GM19395 (cell line): ENCODE measurements around the gene NPC1L1.

Experiments used
- ATAC-seq: cut with Tn5 transposase; IDR thresholded peaks from one replicate; pipeline ENCODE4 v1.9.1; 2021; ENCODE audit warnings: mild to moderate bottlenecking, moderate library complexity; ENCODE audit not compliant: unreplicated experiment

NPC1L1 gene

DNA sequence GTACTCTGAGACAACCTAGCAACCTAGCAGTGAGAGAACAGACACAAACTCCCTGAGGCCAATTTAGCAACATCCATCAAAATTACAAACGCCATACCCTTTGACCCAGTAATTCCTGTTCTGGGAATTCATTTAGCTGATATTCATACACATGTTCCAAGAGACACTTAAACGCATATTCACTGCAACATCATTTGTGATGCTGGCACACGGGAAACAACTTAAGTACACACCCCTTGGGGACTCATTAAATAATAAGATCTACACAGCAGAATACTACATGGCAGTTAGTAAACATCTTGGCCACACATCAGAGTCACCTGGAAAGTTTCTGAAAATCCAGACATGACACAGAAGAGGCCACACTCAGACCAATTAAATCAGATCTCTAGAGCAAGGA, 68.3 kb downstream of the NPC1L1 start:
- ATAC-seq: no peak

DNA sequence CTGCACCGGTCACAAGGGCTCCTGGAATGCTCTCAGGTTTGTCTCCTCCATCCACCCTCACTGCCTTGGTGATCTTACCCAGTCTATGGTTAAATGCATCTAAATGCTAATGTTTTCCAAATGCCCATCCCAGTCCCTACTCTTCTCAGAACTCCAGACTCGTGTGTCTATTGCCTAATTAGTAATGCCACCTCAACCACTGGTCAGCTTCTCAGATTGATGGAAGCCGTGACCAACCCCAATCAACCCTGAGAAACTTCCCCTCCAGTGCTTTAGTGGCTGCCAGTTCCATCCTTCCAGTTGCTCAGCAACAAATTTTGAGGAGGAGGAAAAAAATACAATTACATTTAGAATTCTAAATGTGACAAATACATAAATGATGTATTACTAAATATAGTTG, 69.3 kb downstream of the NPC1L1 start:
- no peak for ATAC-seq

DNA sequence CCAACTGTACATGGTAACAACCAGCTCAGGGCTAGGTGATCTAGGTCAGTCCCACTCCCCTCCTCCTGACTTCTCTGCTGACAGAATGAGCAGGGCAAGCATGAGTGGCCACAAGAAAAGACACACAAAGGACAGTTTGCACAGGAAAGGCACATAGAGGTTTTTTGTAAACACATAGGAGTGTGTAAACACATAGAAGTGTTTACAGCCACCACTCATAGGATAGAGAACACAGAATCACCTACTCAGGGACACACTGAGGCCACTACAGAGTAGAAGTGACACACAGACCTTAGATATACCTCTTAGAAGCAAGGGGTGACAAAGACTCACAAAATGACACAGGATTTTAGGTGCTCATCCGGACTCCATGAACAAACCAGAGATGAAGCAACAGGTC, 69.7 kb downstream of the NPC1L1 start:
- no peak for ATAC-seq

DNA sequence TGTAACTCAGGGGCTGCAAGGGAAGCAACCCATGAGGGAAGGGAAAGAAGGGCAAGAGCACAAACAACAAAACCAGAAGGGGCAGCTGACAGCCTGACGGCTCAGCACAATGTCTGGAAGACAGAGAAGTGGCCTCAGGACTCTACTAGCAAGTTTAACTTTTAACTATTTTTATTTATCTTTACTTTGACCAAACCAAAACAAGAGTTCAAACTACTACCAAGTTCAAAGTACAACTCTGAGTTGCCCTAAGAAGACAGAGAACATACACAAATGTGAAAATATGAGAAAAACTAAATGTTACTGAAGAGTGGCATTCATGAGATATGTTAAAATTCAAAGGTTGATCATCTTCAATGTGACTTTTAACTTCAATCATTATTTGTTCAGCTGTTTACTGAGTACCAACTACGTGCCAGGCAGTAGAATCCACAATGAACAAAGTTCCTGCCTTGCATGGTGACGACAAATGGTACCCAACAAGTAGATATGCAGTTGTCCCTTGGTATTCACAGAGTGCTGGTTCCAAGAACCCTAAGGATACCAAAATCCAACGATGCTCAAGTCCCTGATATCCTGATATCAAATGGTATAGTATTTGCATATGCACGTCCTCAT, 70.4 kb downstream of the NPC1L1 start:
- no peak for ATAC-seq

DNA sequence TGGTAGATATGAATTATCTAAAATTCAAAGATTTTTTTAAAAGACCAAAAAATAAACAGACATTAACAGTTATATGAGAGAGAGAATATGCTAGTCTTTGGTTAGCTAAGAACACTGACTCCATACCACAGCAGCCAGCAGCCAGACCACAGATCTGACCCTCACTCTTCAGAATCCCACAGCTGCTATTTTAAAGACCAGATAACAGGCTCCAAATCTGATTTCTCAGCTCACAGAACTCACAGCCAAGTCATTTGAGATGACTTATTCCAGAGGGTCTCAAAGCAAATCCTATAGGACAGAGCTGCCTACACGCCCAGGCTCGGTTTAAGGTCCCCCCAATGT, 71.0 kb downstream of the NPC1L1 start:
- no peak for ATAC-seq

DNA sequence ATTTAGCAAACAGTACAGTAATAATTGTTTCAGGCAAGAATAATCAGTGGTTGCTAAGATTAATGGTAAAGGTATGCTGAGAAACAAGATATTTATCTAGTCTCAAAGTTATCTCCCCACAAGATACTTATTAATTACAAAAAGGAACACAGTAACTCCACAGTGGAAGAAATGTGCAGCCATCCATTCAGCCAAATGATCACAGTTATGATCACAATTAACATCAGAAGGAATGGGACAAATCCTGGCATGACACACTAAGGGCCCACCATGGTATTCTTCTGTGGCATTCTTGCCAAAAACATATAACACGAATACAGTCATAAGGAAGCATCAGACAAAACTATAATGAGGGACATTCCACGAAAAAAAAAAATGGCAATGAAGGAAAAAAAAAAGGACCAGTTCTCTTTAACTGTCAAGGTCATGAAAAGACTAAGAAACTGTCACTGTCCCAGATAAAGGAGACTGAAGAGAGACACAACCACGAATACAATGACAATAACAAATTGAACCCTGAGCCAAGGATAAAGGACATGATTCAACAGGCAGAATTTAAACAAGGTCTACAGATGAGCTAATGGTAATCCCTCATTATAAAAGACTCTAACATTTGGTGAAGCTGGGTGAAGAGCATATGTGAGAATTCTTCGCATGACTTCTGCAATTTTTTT, 71.5 kb downstream of the NPC1L1 start:
- ATAC-seq: no peak

DNA sequence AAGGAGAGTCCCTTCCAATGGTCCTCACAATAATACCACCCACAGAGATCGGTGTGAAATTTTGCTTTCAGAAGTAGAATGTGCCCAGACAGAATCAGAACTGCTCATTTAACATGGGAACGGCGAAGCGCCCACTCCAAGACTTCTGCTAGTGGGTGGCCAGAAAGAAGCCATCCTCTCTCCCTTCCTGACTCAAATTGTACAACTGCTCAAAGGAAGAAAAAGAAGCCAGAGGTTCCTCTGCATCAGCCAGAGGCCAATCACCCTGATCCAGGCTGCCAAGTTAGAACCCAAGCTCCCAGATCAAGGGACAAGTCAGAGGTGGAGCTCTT, 73.9 kb downstream of the NPC1L1 start:
- ATAC-seq: no peak

DNA sequence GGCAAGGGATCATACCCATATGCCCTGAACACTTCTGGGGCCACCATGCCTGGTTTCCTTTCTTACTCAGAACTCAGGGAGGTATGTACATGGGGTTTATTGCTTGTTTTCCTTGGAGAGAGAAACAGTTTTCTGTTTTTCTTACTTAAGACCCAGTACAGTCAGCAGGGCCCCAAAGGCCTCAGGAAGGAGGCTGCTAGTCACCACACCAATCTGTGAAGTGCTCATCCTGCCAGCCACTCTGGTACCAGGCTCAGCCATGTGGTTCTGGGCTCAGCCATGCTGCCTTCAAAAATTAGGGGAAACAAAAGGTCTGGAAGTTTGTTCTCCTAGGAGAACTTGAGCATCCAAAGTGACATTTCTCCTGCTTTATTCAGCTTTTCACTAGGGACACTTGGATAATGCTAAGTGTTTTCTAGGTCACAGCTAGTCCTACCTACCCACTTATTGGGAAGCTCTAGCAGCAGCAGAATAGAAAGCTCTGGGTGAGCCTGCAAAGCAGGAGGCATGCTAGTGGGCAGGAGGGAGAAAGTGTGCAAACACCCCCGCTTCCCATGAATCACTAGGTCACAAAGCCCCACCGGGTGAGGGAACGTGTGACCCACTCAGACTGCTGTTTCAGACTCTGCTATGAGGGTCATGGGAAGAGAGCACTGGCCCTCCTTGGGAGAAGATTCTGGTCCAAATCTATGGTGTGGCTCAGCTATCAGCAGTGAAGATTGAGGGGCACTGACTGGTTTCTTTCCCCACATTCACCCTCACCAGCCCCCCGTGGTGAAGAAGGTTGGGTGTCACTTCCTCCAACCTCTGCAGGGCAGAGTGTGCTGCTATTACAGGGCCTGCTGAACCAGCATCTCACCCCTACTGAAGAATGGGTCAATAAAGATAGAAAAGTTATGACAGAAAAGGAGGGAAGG, 74.6 kb downstream of the NPC1L1 start:
- no peak for ATAC-seq

DNA sequence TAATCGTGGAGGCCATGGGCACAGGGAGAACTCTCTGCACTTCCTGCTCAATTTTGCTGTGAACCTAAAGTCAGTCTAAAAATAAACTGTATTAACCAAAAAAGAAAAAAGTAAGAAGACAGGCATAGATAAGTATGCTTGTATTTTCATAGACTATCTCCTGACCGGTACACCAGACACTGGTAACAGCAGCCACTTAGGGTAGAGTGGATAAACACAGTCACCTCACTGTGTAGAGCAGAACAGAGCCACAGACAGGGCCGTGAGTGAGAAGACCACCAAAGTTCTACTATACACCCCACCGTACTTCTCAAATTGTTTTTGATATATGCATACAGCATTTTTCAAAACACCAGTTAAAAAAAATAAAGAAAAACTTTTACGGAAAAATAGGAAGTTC, 75.6 kb downstream of the NPC1L1 start:
- ATAC-seq: no peak

DNA sequence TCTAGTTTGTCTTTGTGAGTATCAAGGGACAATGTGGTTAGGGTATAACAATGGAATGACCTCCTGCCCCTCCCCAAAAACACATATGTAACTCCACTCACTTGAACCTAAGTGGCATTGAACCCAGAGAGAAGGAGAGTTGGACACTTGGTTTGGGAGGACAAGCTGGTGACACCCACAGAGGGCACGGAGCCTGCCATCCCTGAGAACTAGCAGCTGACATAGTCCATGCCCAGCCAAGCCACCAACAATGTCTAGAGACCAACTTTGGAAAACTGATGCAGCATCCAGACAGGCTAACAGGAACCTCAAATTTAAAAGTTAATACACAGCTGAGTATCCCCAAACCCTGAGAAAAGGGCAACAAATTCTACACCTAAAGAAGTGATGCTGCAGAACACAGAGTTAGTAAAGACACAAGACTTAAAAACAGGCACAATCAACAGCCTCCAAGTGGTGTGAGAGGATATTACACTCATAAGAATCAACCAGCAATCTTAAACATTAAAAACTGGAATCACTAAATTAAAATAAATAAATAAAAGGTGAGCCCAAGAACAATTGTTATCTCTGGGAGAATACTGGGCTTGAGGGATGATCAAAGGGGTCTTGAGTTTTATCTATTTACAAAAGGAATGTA, 77.8 kb downstream of the NPC1L1 start:
- ATAC-seq: no peak
